WTC11 (cell line): Measurements from ENCODE around the gene EFNA5. TPM values are rescaled to one million over a fixed set of nuclear protein-coding genes. Genes with fewer than 3 reads are reported as not detected.

Source experiments
- ATAC-seq: fragments of 200-7000 bp; cut with Tn5 transposase; 2 replicates; pipeline ENCODE4 v1.10.0; 2021; ENCODE audit warnings: mild to moderate bottlenecking, moderate library complexity
- CTCF ChIA-PET: fragments of 300-600 bp; sonication (Branson Sonifier 250); formaldehyde crosslinking; loops from one replicate; lab custom pipeline; 2021; ENCODE audit warnings: antibody characterized with exemption; lab: Charles Lee
- POLR2A ChIA-PET: fragments of 350-600 bp; sonication (Branson Sonifier 250); formaldehyde crosslinking; loops from one replicate; lab custom pipeline; 2021; ENCODE audit warnings: antibody characterized with exemption; lab: Charles Lee
- DNase-seq: peaks from one replicate; pipeline ENCODE4 v3.0.0; 2021; ENCODE audit warnings: low spot score
- H3K27ac Mint-ChIP-seq: 2 replicates; pipeline ENCODE4 v1.8.0; 2021; ENCODE audit warnings: mixed read lengths
- H3K27me3 Mint-ChIP-seq: 2 replicates; pipeline ENCODE4 v1.8.0; 2021; ENCODE audit warnings: low read depth, mild to moderate bottlenecking, moderate library complexity, mixed read lengths
- H3K36me3 Mint-ChIP-seq: 2 replicates; pipeline ENCODE4 v1.8.0; 2021; ENCODE audit warnings: mixed read lengths
- H3K4me1 Mint-ChIP-seq: 2 replicates; pipeline ENCODE4 v1.8.0; 2022; ENCODE audit warnings: mixed read lengths
- H3K4me3 Mint-ChIP-seq: 2 replicates; pipeline ENCODE4 v1.8.0; 2021; ENCODE audit warnings: mild to moderate bottlenecking, moderate library complexity, mixed read lengths
- H3K9me3 Mint-ChIP-seq: 2 replicates; pipeline ENCODE4 v1.8.0; 2021; ENCODE audit warnings: mixed read lengths
- AR ChIP-seq: fragments of 250-450 bp; sonication (Bioruptor Pico); IDR thresholded peaks from 2 replicates; pipeline ENCODE4 v1.9.0; 2021; ENCODE audit warnings: mild to moderate bottlenecking
- ATF3 ChIP-seq: sonication (generic); formaldehyde crosslinking; conservative IDR thresholded peaks from 2 replicates; pipeline ENCODE4 v1.8.1; 2022; ENCODE audit warnings: mild to moderate bottlenecking, missing genetic modification reagents
- CDX4 ChIP-seq: fragments of 250-450 bp; sonication (Bioruptor Pico); IDR thresholded peaks from 2 replicates; pipeline ENCODE4 v1.9.0; 2021; ENCODE audit warnings: moderate library complexity, mild to moderate bottlenecking, inconsistent platforms, borderline replicate concordance
- CREB1 ChIP-seq: sonication (generic); formaldehyde crosslinking; IDR thresholded peaks from 2 replicates; pipeline ENCODE4 v1.8.0; 2023; ENCODE audit warnings: mild to moderate bottlenecking, missing genetic modification reagents
- ELF4 ChIP-seq: sonication (generic); formaldehyde crosslinking; IDR thresholded peaks from 2 replicates; pipeline ENCODE4 v1.8.1; 2022; ENCODE audit warnings: low read depth, mild to moderate bottlenecking, moderate library complexity, missing genetic modification reagents
- IRF1 ChIP-seq: sonication (generic); formaldehyde crosslinking; IDR thresholded peaks from 2 replicates; pipeline ENCODE4 v1.8.0; 2023; ENCODE audit warnings: missing genetic modification reagents
- MLX ChIP-seq: sonication (generic); formaldehyde crosslinking; IDR thresholded peaks from 2 replicates; pipeline ENCODE4 v1.8.1; 2023; ENCODE audit warnings: mild to moderate bottlenecking, missing genetic modification reagents, moderate library complexity
- MXD4 ChIP-seq: fragments of 250-450 bp; sonication (Bioruptor Pico); IDR thresholded peaks from 2 replicates; pipeline ENCODE4 v1.8.0; 2021; ENCODE audit warnings: mild to moderate bottlenecking, moderate library complexity, borderline replicate concordance
- SMAD4 ChIP-seq: sonication (generic); formaldehyde crosslinking; IDR thresholded peaks from 2 replicates; pipeline ENCODE4 v1.8.0; 2022; ENCODE audit warnings: mild to moderate bottlenecking, missing genetic modification reagents
- SOX15 ChIP-seq: fragments of 250-450 bp; sonication (Bioruptor Pico); IDR thresholded peaks from 2 replicates; pipeline ENCODE4 v1.9.0; 2021; ENCODE audit warnings: mild to moderate bottlenecking
- STAT6 ChIP-seq: sonication (generic); formaldehyde crosslinking; conservative IDR thresholded peaks from 2 replicates; pipeline ENCODE4 v1.8.1; 2023; ENCODE audit warnings: mild to moderate bottlenecking, low read depth, missing genetic modification reagents, moderate library complexity
- USF1 ChIP-seq: sonication (generic); formaldehyde crosslinking; IDR thresholded peaks from 2 replicates; pipeline ENCODE4 v1.8.0; 2022; ENCODE audit warnings: mild to moderate bottlenecking, missing genetic modification reagents
- ZBTB43 ChIP-seq: sonication (generic); formaldehyde crosslinking; IDR thresholded peaks from 2 replicates; pipeline ENCODE4 v1.8.1; 2023; ENCODE audit warnings: mild to moderate bottlenecking, missing genetic modification reagents
- ZNF232 ChIP-seq: sonication (generic); formaldehyde crosslinking; IDR thresholded peaks from 2 replicates; pipeline ENCODE4 v1.8.0; 2022; ENCODE audit warnings: mild to moderate bottlenecking, missing genetic modification reagents
- ZNF263 ChIP-seq: sonication (generic); formaldehyde crosslinking; IDR thresholded peaks from 2 replicates; pipeline ENCODE4 v1.8.1; 2022; ENCODE audit warnings: low read depth, mild to moderate bottlenecking, moderate library complexity, missing genetic modification reagents
- ZNF423 ChIP-seq: fragments of 250-450 bp; sonication (Bioruptor Pico); IDR thresholded peaks from 2 replicates; pipeline ENCODE4 v2.1.2; 2022; ENCODE audit warnings: mild to moderate bottlenecking, moderate library complexity
- total RNA-seq: library from RNA; stranded (reverse); gene quantifications from 3 replicates; pipeline ENCODE4 v1.2.3, GENCODE V29; 2021

Gene EFNA5
- total RNA-seq, 1 experiment from 2014 or later, result 17.4 TPM

GRCh38 chr5:107428303-107428813 is 242.4 kb downstream of the EFNA5 start:
- no peaks in the 10 kb centered on the region for H3K4me1 Mint-ChIP-seq
- DNase-seq (no peak), ATAC-seq (no peak)
- no peaks in the 10 kb centered on the region for H3K27me3 Mint-ChIP-seq
- ChIA-PET CTCF (no interaction called here), POLR2A (no interaction called here)
- no peak overlapping the region for H3K4me3 Mint-ChIP-seq
- no peak overlapping the region for H3K27ac Mint-ChIP-seq
- H3K9me3 Mint-ChIP-seq, result no peaks in the 10 kb centered on the region
- no peaks in the 10 kb centered on the region for H3K36me3 Mint-ChIP-seq
- TF ChIP-seq CDX4 (CRISPR knock-in tag) (no peak), IRF1 (CRISPR knock-in tag) (no peak), ZNF232 (no peak), AR (CRISPR knock-in tag) (no peak), SOX15 (CRISPR knock-in tag) (no peak), ELF4 (CRISPR knock-in tag) (no peak)

GRCh38 chr5:107426872-107427271 is 243.9 kb downstream of the EFNA5 start:
- H3K9me3 Mint-ChIP-seq, result no peaks in the 10 kb centered on the region
- DNase-seq, result no peak
- TF ChIP-seq STAT6 (CRISPR knock-in tag), result no peak
- no peak for TF ChIP-seq ZNF423 (CRISPR knock-in tag)
- TF ChIP-seq ZBTB43 (CRISPR knock-in tag), result no peak
- TF ChIP-seq SMAD4, result no peak
- no peak for TF ChIP-seq USF1 (CRISPR knock-in tag)
- TF ChIP-seq ZNF263 (CRISPR knock-in tag), result no peak
- no peak for TF ChIP-seq MLX
- TF ChIP-seq ATF3 (CRISPR knock-in tag), result no peak
- no peak for TF ChIP-seq CREB1 (CRISPR knock-in tag)
- no peak for TF ChIP-seq MXD4 (CRISPR knock-in tag)
- no peak overlapping the region for H3K4me3 Mint-ChIP-seq
- CTCF ChIA-PET, result interaction anchor here (1.9 kb wide), 1 partner anchor 145 kb away, joined by 6 read pairs; no protein-coding TSS in a partner anchor
- no peak overlapping the region for H3K27ac Mint-ChIP-seq
- no peaks in the 10 kb centered on the region for H3K27me3 Mint-ChIP-seq
- POLR2A ChIA-PET, result interaction anchor here (0.6 kb wide), 1 partner anchor 243 kb away, joined by 4 read pairs; no protein-coding TSS in a partner anchor
- H3K36me3 Mint-ChIP-seq, result no peaks in the 10 kb centered on the region
- H3K4me1 Mint-ChIP-seq, result peaks cover 6% of the 10 kb centered on the region
- ATAC-seq, result no peak
